Inferior parietal cortex (tissue), 1 donor: ENCODE data around the gene AIFM3.
"Not testable (repeated sequence)": the region's sequence is repeated elsewhere in the genome, so short reads cannot be mapped to it uniquely, and the experiment has no call there.

ENCODE experiments used
- DNase-seq: peaks from one replicate; pipeline ENCODE4 v3.0.0-alpha.2; 2016; ENCODE audit errors: extremely low spot score

Gene AIFM3

GRCh38 chr22:20966883-20967696, at the start of gene AIFM3:
AIFM3 (plus strand) TSS chr22:20967255; CDS start chr22:20967945, 690 bp downstream.
- DNase-seq: no peak

GRCh38 chr22:20918663-20919218, 48.3 kb upstream of the AIFM3 start:
- DNase-seq: no peak

- no peak for DNase-seq
Measured at GRCh38 chr22:20919718-20920117, 47.3 kb upstream of the AIFM3 start.

- DNase-seq: no peak
Measured at GRCh38 chr22:20920881-20921203, 46.2 kb upstream of the AIFM3 start.

- no peak for DNase-seq
Measured at GRCh38 chr22:20922141-20922751, 44.8 kb upstream of the AIFM3 start.

GRCh38 chr22:20926243-20926642, 40.8 kb upstream of the AIFM3 start:
- DNase-seq: no peak

- DNase-seq: no peak
Measured at GRCh38 chr22:20927940-20928572, 39.0 kb upstream of the AIFM3 start.

GRCh38 chr22:20928573-20928967, 38.5 kb upstream of the AIFM3 start:
- DNase-seq: no peak

- no peak for DNase-seq
Measured at GRCh38 chr22:20930004-20930403, 37.1 kb upstream of the AIFM3 start.

- DNase-seq: not testable (repeated sequence)
Measured at GRCh38 chr22:20930435-20930834, 36.6 kb upstream of the AIFM3 start.

- DNase-seq: no peak
Measured at GRCh38 chr22:20931126-20931654, 35.9 kb upstream of the AIFM3 start.

- no peak for DNase-seq
Measured at GRCh38 chr22:20933910-20934309, 33.1 kb upstream of the AIFM3 start.

- not testable (repeated sequence) for DNase-seq
Measured at GRCh38 chr22:20935049-20935448, 32.0 kb upstream of the AIFM3 start.

- DNase-seq: not testable (repeated sequence)
Measured at GRCh38 chr22:20935780-20936539, 31.1 kb upstream of the AIFM3 start.

GRCh38 chr22:20937031-20937793, 29.8 kb upstream of the AIFM3 start:
- no peak for DNase-seq

- no peak for DNase-seq
Measured at GRCh38 chr22:20937794-20938671, 29.0 kb upstream of the AIFM3 start.

- DNase-seq: not testable (repeated sequence)
Measured at GRCh38 chr22:20939457-20940185, 27.4 kb upstream of the AIFM3 start.

- no peak for DNase-seq
Measured at GRCh38 chr22:20940186-20940651, 26.8 kb upstream of the AIFM3 start.

- DNase-seq: no peak
Measured at GRCh38 chr22:20940904-20941385, 26.1 kb upstream of the AIFM3 start.
